ENCODE measurements around the gene HOXB6. TPM values are rescaled to one million over a fixed set of nuclear protein-coding genes. Genes with fewer than 3 reads are reported as not detected.

Gene HOXB6
- polyA plus RNA-seq, 3 donors: not detected

- Histone ChIP-seq H3K4me1 (ENCODE audit: control insufficient read depth in 1 of 2, insufficient read depth in 2 of 2, low read length in 2 of 2) (peaks cover 15 to 21% of the 10 kb centered on the region in 2 donors), H3K27me3 (ENCODE audit: control insufficient read depth in 2 of 2, insufficient read depth in 2 of 2, low read length in 2 of 2) (peaks cover 82 to 99% of the 10 kb centered on the region in 2 donors), H3K9me3 (replicated peaks in 1 of 2; ENCODE audit: control insufficient read depth in 1 of 2, insufficient read depth in 1 of 2, low read length in 2 of 2) (peaks cover 7 to 46% of the 10 kb centered on the region in 2 donors), H3K4me2 (replicated peaks; ENCODE audit: extremely low read depth, low read length, poor library complexity, severe bottlenecking) (no peak overlapping the region), H4K20me1 (ENCODE audit: insufficient read depth, low read length) (no peaks in the 10 kb centered on the region), H3K4me3 (replicated peaks in 1 of 3; ENCODE audit: low read depth in 2 of 3, low read length in 3 of 3) (no peak overlapping the region), H3K79me2 (ENCODE audit: insufficient read depth, low read length) (no peaks in the 10 kb centered on the region), H3K9ac (ENCODE audit: insufficient read depth, low read length, poor library complexity, severe bottlenecking) (no peak overlapping the region), H2AFZ (ENCODE audit: insufficient read depth, low read depth, low read length, poor library complexity, severe bottlenecking) (no peak overlapping the region), H3K27ac (ENCODE audit: low read depth in 1 of 2, low read length in 2 of 2) (no peak overlapping the region), H3K36me3 (replicated peaks in 1 of 2; ENCODE audit: control insufficient read depth in 1 of 2, insufficient read depth in 2 of 2, low read length in 2 of 2) (no peaks in the 10 kb centered on the region)
- 76% methylated on average over 9 of the region's 15 CpGs for WGBS (ENCODE audit: insufficient coverage)
- TF ChIP-seq, protein P1, sequence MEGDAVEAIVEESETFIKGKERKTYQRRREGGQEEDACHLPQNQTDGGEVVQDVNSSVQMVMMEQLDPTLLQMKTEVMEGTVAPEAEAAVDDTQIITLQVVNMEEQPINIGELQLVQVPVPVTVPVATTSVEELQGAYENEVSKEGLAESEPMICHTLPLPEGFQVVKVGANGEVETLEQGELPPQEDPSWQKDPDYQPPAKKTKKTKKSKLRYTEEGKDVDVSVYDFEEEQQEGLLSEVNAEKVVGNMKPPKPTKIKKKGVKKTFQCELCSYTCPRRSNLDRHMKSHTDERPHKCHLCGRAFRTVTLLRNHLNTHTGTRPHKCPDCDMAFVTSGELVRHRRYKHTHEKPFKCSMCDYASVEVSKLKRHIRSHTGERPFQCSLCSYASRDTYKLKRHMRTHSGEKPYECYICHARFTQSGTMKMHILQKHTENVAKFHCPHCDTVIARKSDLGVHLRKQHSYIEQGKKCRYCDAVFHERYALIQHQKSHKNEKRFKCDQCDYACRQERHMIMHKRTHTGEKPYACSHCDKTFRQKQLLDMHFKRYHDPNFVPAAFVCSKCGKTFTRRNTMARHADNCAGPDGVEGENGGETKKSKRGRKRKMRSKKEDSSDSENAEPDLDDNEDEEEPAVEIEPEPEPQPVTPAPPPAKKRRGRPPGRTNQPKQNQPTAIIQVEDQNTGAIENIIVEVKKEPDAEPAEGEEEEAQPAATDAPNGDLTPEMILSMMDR (IDR thresholded peaks at IDR 0.05): no peak
- H3K4me3 Mint-ChIP-seq: peak overlapping the region in 1 of 2 donors; percentile 84
- intact Hi-C loops (cut with micrococcal nuclease): loop anchor here in 1 of 2 donors (5.0 kb wide), 2 partner anchors 280 to 590 kb away; no protein-coding TSS in a partner anchor
- H3K36me3 Mint-ChIP-seq: peaks cover 3 to 14% of the 10 kb centered on the region in 2 donors
- peaks cover 97 to 99% (median 97%) of the 10 kb centered on the region in 3 donors for H3K27me3 Mint-ChIP-seq (ENCODE audit: low read depth in 3 of 3)
- DNase-seq: no peak
- no peak overlapping the region for H3K27ac Mint-ChIP-seq
- H3K9me3 Mint-ChIP-seq: peaks cover 0 to 33% (median 12%) of the 10 kb centered on the region in 7 donors
- peaks cover 23% of the 10 kb centered on the region for H3K4me1 Mint-ChIP-seq
Observed at GRCh38 chr17:48616717-48617470, 12.1 kb upstream of the HOXB6 start.

- Mint-ChIP-seq H3K27ac (no peak overlapping the region), H3K9me3 (peaks cover 0 to 40% (median 19%) of the 10 kb centered on the region in 7 donors), H3K27me3 (ENCODE audit: low read depth in 3 of 3) (peaks cover 97 to 99% (median 97%) of the 10 kb centered on the region in 3 donors), H3K4me1 (peaks cover 30% of the 10 kb centered on the region), H3K36me3 (peaks cover 9 to 17% of the 10 kb centered on the region in 2 donors), H3K4me3 (peak overlapping the region in 1 of 2 donors; percentile 84)
- Histone ChIP-seq H3K4me3 (replicated peaks in 1 of 3; ENCODE audit: low read depth in 2 of 3, low read length in 3 of 3) (no peak overlapping the region), H3K9ac (ENCODE audit: insufficient read depth, low read length, poor library complexity, severe bottlenecking) (no peak overlapping the region), H4K20me1 (ENCODE audit: insufficient read depth, low read length) (no peaks in the 10 kb centered on the region), H3K36me3 (replicated peaks in 1 of 2; ENCODE audit: control insufficient read depth in 1 of 2, insufficient read depth in 2 of 2, low read length in 2 of 2) (no peaks in the 10 kb centered on the region), H2AFZ (ENCODE audit: insufficient read depth, low read depth, low read length, poor library complexity, severe bottlenecking) (no peak overlapping the region), H3K27ac (ENCODE audit: low read depth in 1 of 2, low read length in 2 of 2) (no peak overlapping the region), H3K4me1 (ENCODE audit: control insufficient read depth in 1 of 2, insufficient read depth in 2 of 2, low read length in 2 of 2) (peaks cover 23 to 28% of the 10 kb centered on the region in 2 donors), H3K9me3 (replicated peaks in 1 of 2; ENCODE audit: control insufficient read depth in 1 of 2, insufficient read depth in 1 of 2, low read length in 2 of 2) (peaks cover 9 to 43% of the 10 kb centered on the region in 2 donors), H3K27me3 (ENCODE audit: control insufficient read depth in 2 of 2, insufficient read depth in 2 of 2, low read length in 2 of 2) (peaks cover 84 to 99% of the 10 kb centered on the region in 2 donors), H3K4me2 (replicated peaks; ENCODE audit: extremely low read depth, low read length, poor library complexity, severe bottlenecking) (no peak overlapping the region), H3K79me2 (ENCODE audit: insufficient read depth, low read length) (no peaks in the 10 kb centered on the region)
- intact Hi-C loops (cut with micrococcal nuclease): loop anchor here in 1 of 2 donors (2.0 to 5.0 kb wide), 3 partner anchors 19 to 589 kb away; no protein-coding TSS in a partner anchor
- TF ChIP-seq, protein P1 (IDR thresholded peaks at IDR 0.05): no peak
- 57% methylated on average over 3 of the region's 17 CpGs for WGBS (ENCODE audit: insufficient coverage)
- no peak for DNase-seq
Observed at GRCh38 chr17:48615963-48616716, 11.4 kb upstream of the HOXB6 start.

Measured in CD14-positive monocyte (primary cell).